Measurements from ENCODE around the gene PKP1.

The PKP1 gene

DNA sequence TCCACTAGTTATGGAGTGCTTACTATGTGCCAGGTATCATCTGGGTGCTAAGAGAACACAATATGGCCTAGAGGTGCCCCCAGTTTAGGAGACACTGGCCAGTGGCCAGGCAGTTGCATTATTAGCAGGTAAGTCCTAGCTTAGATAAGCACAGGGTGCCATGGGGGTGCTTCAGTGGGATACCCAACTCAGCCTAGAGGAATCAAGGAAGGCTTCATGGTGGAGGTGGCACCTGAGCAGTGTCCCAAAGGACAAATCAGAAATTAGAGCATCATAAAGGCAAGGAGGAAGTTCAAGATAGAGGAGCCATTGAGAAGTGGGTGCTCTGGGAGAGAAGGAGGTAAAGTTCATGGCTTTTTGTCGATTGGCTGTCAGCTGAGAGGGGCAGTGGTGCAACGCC is 31.9 kb upstream of the PKP1 start:
- no peak overlapping the region for H3K4me3 ChIP-seq (ENCODE audit: low read depth, low read length, poor library complexity, severe bottlenecking)
- TF ChIP-seq EZH2 (IDR thresholded peaks at IDR 0.05; ENCODE audit: borderline replicate concordance, low read length): no peak
- TF ChIP-seq, protein P1, sequence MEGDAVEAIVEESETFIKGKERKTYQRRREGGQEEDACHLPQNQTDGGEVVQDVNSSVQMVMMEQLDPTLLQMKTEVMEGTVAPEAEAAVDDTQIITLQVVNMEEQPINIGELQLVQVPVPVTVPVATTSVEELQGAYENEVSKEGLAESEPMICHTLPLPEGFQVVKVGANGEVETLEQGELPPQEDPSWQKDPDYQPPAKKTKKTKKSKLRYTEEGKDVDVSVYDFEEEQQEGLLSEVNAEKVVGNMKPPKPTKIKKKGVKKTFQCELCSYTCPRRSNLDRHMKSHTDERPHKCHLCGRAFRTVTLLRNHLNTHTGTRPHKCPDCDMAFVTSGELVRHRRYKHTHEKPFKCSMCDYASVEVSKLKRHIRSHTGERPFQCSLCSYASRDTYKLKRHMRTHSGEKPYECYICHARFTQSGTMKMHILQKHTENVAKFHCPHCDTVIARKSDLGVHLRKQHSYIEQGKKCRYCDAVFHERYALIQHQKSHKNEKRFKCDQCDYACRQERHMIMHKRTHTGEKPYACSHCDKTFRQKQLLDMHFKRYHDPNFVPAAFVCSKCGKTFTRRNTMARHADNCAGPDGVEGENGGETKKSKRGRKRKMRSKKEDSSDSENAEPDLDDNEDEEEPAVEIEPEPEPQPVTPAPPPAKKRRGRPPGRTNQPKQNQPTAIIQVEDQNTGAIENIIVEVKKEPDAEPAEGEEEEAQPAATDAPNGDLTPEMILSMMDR (IDR thresholded peaks at IDR 0.05; ENCODE audit: low read length): no peak
- no peaks in the 10 kb centered on the region for H3K9me3 ChIP-seq (ENCODE audit: low read length)
- H3K27ac ChIP-seq (ENCODE audit: low read depth, low read length, poor library complexity, severe bottlenecking): no peak overlapping the region
- no peaks in the 10 kb centered on the region for H3F3A ChIP-seq (ENCODE audit: insufficient read depth, low read length)
- no peak overlapping the region for H2AFZ ChIP-seq (ENCODE audit: low read length)
- no peaks in the 10 kb centered on the region for H3K9me2 ChIP-seq (ENCODE audit: low read depth, low read length)
- H3K4me1 ChIP-seq (ENCODE audit: insufficient read depth, low read length, severe bottlenecking): no peaks in the 10 kb centered on the region
- no peak overlapping the region for H3K9ac ChIP-seq (ENCODE audit: low read length)
- H3K4me2 ChIP-seq (ENCODE audit: low read length): no peak overlapping the region
- no peaks in the 10 kb centered on the region for H4K20me1 ChIP-seq (ENCODE audit: insufficient read depth, low read length)
- no peaks in the 10 kb centered on the region for H3K79me2 ChIP-seq (ENCODE audit: insufficient read depth, low read length)
- H3K27me3 ChIP-seq (ENCODE audit: insufficient read depth, low read length): no peaks in the 10 kb centered on the region
- H3K36me3 ChIP-seq (ENCODE audit: insufficient read depth, low read length): no peaks in the 10 kb centered on the region

DNA sequence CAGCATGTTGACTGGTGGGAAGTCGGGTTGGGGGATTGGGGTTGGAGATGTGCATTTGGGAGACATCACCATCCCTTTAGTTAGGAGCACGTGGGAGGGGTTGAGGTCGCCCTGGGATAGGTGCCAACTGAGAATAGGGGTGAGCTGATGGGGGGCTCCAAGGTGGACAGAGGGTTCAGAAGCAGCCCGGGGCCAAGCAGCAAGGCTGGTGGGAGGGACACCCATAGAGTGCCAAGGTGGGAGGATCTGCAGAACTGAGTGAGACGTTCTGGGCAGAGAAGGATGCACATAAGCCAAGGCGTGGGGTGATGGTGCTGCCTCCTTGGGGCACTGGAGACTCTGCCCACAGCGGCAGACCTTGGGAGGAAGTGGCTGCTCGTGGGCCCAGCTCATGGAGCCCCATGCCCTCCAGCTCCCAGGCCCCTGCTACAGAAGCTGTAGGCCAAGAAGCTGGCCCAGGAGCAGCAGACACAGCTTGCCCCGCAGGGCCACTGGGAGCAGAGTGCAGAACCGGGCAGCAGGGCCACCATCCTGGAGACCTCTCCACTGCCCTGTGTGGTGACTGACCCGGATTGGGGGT is 31.4 kb upstream of the PKP1 start:
- H3K27ac ChIP-seq (ENCODE audit: low read depth, low read length, poor library complexity, severe bottlenecking): no peak overlapping the region
- no peak overlapping the region for H3K9ac ChIP-seq (ENCODE audit: low read length)
- no peak overlapping the region for H2AFZ ChIP-seq (ENCODE audit: low read length)
- no peak overlapping the region for H3K4me3 ChIP-seq (ENCODE audit: low read depth, low read length, poor library complexity, severe bottlenecking)
- no peaks in the 10 kb centered on the region for H3K79me2 ChIP-seq (ENCODE audit: insufficient read depth, low read length)
- no peaks in the 10 kb centered on the region for H3K9me2 ChIP-seq (ENCODE audit: low read depth, low read length)
- no peaks in the 10 kb centered on the region for H3K4me1 ChIP-seq (ENCODE audit: insufficient read depth, low read length, severe bottlenecking)
- no peaks in the 10 kb centered on the region for H3K27me3 ChIP-seq (ENCODE audit: insufficient read depth, low read length)
- no peaks in the 10 kb centered on the region for H3F3A ChIP-seq (ENCODE audit: insufficient read depth, low read length)
- TF ChIP-seq, protein P1 (IDR thresholded peaks at IDR 0.05; ENCODE audit: low read length): no peak
- TF ChIP-seq EZH2 (IDR thresholded peaks at IDR 0.05; ENCODE audit: borderline replicate concordance, low read length): no peak
- H3K4me2 ChIP-seq (ENCODE audit: low read length): no peak overlapping the region
- no peaks in the 10 kb centered on the region for H3K9me3 ChIP-seq (ENCODE audit: low read length)
- no peaks in the 10 kb centered on the region for H4K20me1 ChIP-seq (ENCODE audit: insufficient read depth, low read length)
- H3K36me3 ChIP-seq (ENCODE audit: insufficient read depth, low read length): no peaks in the 10 kb centered on the region

DNA sequence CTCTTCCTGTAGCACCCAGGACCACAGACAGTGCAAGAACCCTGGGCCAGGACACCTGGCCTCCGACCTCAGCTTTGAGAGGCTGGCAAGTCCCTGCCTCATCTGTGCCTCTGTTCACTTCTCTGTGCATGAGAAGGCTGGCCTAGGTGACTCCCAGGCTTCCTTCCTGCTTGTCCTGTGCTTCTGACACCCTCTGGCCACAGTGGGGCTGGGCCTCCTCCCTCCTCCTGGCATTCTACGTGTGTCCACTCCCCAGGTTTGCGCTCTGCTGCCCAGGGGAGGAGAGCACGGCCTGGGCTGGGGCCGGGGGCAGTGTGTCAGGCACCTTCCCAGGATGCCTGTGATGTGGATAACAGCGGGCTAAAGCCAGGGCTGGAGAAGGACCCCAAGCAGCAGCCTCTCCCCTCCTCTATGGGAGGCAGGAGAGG is 30.3 kb upstream of the PKP1 start:
- H3K27ac ChIP-seq (ENCODE audit: low read depth, low read length, poor library complexity, severe bottlenecking): no peak overlapping the region
- no peaks in the 10 kb centered on the region for H3K9me2 ChIP-seq (ENCODE audit: low read depth, low read length)
- H3K4me2 ChIP-seq (ENCODE audit: low read length): no peak overlapping the region
- no peaks in the 10 kb centered on the region for H3K4me1 ChIP-seq (ENCODE audit: insufficient read depth, low read length, severe bottlenecking)
- H3K27me3 ChIP-seq (ENCODE audit: insufficient read depth, low read length): no peaks in the 10 kb centered on the region
- no peak overlapping the region for H2AFZ ChIP-seq (ENCODE audit: low read length)
- TF ChIP-seq EZH2 (IDR thresholded peaks at IDR 0.05; ENCODE audit: borderline replicate concordance, low read length): no peak
- TF ChIP-seq, protein P1 (IDR thresholded peaks at IDR 0.05; ENCODE audit: low read length): no peak
- H3K9ac ChIP-seq (ENCODE audit: low read length): no peak overlapping the region
- H3K79me2 ChIP-seq (ENCODE audit: insufficient read depth, low read length): no peaks in the 10 kb centered on the region
- no peaks in the 10 kb centered on the region for H3K9me3 ChIP-seq (ENCODE audit: low read length)
- no peak overlapping the region for H3K4me3 ChIP-seq (ENCODE audit: low read depth, low read length, poor library complexity, severe bottlenecking)
- no peaks in the 10 kb centered on the region for H3F3A ChIP-seq (ENCODE audit: insufficient read depth, low read length)
- H4K20me1 ChIP-seq (ENCODE audit: insufficient read depth, low read length): no peaks in the 10 kb centered on the region
- H3K36me3 ChIP-seq (ENCODE audit: insufficient read depth, low read length): no peaks in the 10 kb centered on the region
